ENCODE data around the gene MCOLN3.

MCOLN3 gene

GRCh38 chr1:84998642-84999280, 49.5 kb downstream of the MCOLN3 start:
- Histone ChIP-seq H3K9me3 (ENCODE audit: insufficient read depth, low read length) (no peaks in the 10 kb centered on the region), H3K27ac (ENCODE audit: low read length) (no peak overlapping the region), H4K20me1 (ENCODE audit: insufficient read depth, low read length) (no peaks in the 10 kb centered on the region), H3K79me2 (ENCODE audit: low read length) (peaks cover 32% of the 10 kb centered on the region), H3K4me2 (ENCODE audit: low read length) (no peak overlapping the region), H3K4me1 (ENCODE audit: low read length) (peaks cover 22% of the 10 kb centered on the region), H3K27me3 (ENCODE audit: low read depth, low read length) (0 out of 2 replicates have a peak, but pooled peaks cover 2% of the 10 kb centered on the region), H2AFZ (ENCODE audit: low read depth, low read length) (no peak overlapping the region), H3K36me3 (replicated peaks; ENCODE audit: low read depth, low read length) (peaks cover 11% of the 10 kb centered on the region), H3K9ac (ENCODE audit: low read length) (no peak overlapping the region), H3K4me3 (ENCODE audit: low read length) (no peak overlapping the region)
- TF ChIP-seq EZH2phosphoT487 (IDR thresholded peaks at IDR 0.05; ENCODE audit: low read depth) = no peak
- TF ChIP-seq, protein P1, sequence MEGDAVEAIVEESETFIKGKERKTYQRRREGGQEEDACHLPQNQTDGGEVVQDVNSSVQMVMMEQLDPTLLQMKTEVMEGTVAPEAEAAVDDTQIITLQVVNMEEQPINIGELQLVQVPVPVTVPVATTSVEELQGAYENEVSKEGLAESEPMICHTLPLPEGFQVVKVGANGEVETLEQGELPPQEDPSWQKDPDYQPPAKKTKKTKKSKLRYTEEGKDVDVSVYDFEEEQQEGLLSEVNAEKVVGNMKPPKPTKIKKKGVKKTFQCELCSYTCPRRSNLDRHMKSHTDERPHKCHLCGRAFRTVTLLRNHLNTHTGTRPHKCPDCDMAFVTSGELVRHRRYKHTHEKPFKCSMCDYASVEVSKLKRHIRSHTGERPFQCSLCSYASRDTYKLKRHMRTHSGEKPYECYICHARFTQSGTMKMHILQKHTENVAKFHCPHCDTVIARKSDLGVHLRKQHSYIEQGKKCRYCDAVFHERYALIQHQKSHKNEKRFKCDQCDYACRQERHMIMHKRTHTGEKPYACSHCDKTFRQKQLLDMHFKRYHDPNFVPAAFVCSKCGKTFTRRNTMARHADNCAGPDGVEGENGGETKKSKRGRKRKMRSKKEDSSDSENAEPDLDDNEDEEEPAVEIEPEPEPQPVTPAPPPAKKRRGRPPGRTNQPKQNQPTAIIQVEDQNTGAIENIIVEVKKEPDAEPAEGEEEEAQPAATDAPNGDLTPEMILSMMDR (IDR thresholded peaks at IDR 0.05; ENCODE audit: low read depth, low read length) = no peak

- H3K4me2 ChIP-seq (ENCODE audit: low read length) = peak overlapping the region; percentile 80
- peaks cover 18% of the 10 kb centered on the region for H3K36me3 ChIP-seq (replicated peaks; ENCODE audit: low read depth, low read length)
Observed at GRCh38 chr1:84997667-84998600, 50.4 kb downstream of the MCOLN3 start.

DNA sequence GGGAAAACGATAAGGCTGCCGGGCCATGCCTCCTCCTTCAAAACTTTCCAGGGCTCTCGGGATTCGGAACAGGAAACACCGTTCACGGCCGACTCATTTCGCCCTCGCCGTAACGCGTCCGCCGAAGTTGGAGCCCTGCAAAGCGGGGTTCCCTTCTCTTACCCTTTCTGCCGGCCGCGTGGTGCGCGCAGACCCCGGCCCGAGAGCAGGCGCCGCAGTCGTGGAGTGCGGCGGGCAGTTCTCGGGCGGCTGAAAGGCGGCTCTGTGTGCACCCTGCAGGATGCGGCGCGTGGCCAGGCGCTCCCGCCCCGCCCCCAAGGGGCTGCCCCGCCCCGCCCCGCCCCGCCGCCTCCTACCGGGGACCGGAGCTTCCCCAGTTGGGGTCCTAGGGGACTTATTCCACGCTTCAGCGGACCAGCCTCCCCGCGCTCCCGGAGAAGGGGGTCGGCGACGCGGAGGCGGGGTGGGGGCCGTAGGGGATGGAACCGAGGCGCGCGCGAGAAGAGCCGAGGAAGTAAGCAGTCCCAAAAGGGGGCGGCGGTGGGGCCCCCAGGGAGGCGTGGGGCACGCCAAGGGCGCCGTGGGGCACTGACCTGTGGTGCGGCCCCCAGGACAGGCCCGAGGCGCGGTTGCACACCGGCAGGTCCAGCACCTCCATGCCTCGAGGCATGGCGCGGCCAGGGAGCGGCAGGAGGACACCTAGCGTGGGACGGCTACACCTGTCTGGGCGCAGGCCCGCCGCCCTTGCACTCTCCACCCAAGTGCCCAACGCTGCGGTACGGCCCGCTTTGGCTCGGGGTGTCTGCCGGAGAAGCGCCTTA, 51.2 kb downstream of the MCOLN3 start, which contains the start of gene MCOLN2:
TSS of gene MCOLN2 (minus strand) at position 268 of the 821 bp plus-strand sequence. CDS start at position 27, 241 bp downstream.
- H3K4me3 ChIP-seq (ENCODE audit: low read length) = peak within 1 kb of the TSS; percentile 97
- H3K27ac ChIP-seq (ENCODE audit: low read length) = peak within 1 kb of the TSS; percentile 100
- no peaks in the 10 kb centered on the region for H3K9me3 ChIP-seq (ENCODE audit: insufficient read depth, low read length)

More at GRCh38 chr1:84997667-84998600, 50.4 kb downstream of the MCOLN3 start:
- peaks cover 39% of the 10 kb centered on the region for H3K79me2 ChIP-seq (ENCODE audit: low read length)
- TF ChIP-seq, protein P1 (IDR thresholded peaks at IDR 0.05; ENCODE audit: low read depth, low read length) = no peak; the same call in 1 of the 2 replicates
- TF ChIP-seq EZH2phosphoT487 (IDR thresholded peaks at IDR 0.05; ENCODE audit: low read depth) = no peak
- no peaks in the 10 kb centered on the region for H3K9me3 ChIP-seq (ENCODE audit: insufficient read depth, low read length)
- peaks cover 27% of the 10 kb centered on the region for H3K4me1 ChIP-seq (ENCODE audit: low read length)
- peak overlapping the region; percentile 99 for H3K9ac ChIP-seq (ENCODE audit: low read length)
- no peaks in the 10 kb centered on the region for H4K20me1 ChIP-seq (ENCODE audit: insufficient read depth, low read length)
- 0 out of 2 replicates have a peak, but pooled peaks cover 2% of the 10 kb centered on the region for H3K27me3 ChIP-seq (ENCODE audit: low read depth, low read length)
- peak overlapping the region; percentile 100; the same call in 1 of the 2 replicates for H3K27ac ChIP-seq (ENCODE audit: low read length)
- 0 out of 2 replicates have a peak overlapping the region, but pooled peaks have one; percentile 32 for H2AFZ ChIP-seq (ENCODE audit: low read depth, low read length)
- peak overlapping the region; percentile 97 for H3K4me3 ChIP-seq (ENCODE audit: low read length)

More for the DNA sequence above, 51.2 kb downstream of the MCOLN3 start, which contains the start of gene MCOLN2:
- Histone ChIP-seq H3K27me3 (ENCODE audit: low read depth, low read length) (0 out of 2 replicates have a peak, but pooled peaks cover 2% of the 10 kb centered on the region), H3K4me1 (ENCODE audit: low read length) (peaks cover 35% of the 10 kb centered on the region), H3K4me2 (ENCODE audit: low read length) (peak within 1 kb of the TSS; percentile 80), H3K36me3 (replicated peaks; ENCODE audit: low read depth, low read length) (peaks cover 20% of the 10 kb centered on the region), H3K79me2 (ENCODE audit: low read length) (peaks cover 48% of the 10 kb centered on the region), H3K9ac (ENCODE audit: low read length) (peak within 1 kb of the TSS; percentile 99), H4K20me1 (ENCODE audit: insufficient read depth, low read length) (peaks cover 3% of the 10 kb centered on the region), H2AFZ (ENCODE audit: low read depth, low read length) (0 out of 2 replicates have a peak within 1 kb of the TSS, but pooled peaks have one; percentile 32)
- TF ChIP-seq EZH2phosphoT487 (IDR thresholded peaks at IDR 0.05; ENCODE audit: low read depth) = no peak
- TF ChIP-seq, protein P1 (IDR thresholded peaks at IDR 0.05; ENCODE audit: low read depth, low read length) = peak; percentile 18; the same call in 1 of the 2 replicates

All from OCI-LY3 (cell line).